GM12872 (cell line): ENCODE data around the gene TOPAZ1.

ENCODE experiments used
- CTCF ChIP-seq: IDR thresholded peaks from 3 replicates; pipeline ENCODE4 v1.5.1; 2011; ENCODE audit warnings: low read depth, mild to moderate bottlenecking, low read length, moderate library complexity; ENCODE audit not compliant: insufficient read depth

Gene TOPAZ1

GRCh38 chr3:44363591-44363990 is 121.9 kb downstream of the TOPAZ1 start:
- no peak for TF ChIP-seq CTCF

GRCh38 chr3:44365952-44366351 is 124.3 kb downstream of the TOPAZ1 start:
- no peak for TF ChIP-seq CTCF

GRCh38 chr3:44375450-44375849 is 133.8 kb downstream of the TOPAZ1 start:
- TF ChIP-seq CTCF, result no peak
